HG02759 (cell line): Measurements from ENCODE around the gene PCSK5.
A peak's percentile ranks its signal among the peaks of the same experiment; 100 is the strongest.
"Not testable (repeated sequence)": the region's sequence is repeated elsewhere in the genome, so short reads cannot be mapped to it uniquely, and the experiment has no call there.

Source experiments
- ATAC-seq: cut with Tn5 transposase; IDR thresholded peaks from one replicate; pipeline ENCODE4 v1.9.1; 2021; ENCODE audit warnings: mild to moderate bottlenecking, moderate library complexity; ENCODE audit not compliant: unreplicated experiment

PCSK5 gene

DNA sequence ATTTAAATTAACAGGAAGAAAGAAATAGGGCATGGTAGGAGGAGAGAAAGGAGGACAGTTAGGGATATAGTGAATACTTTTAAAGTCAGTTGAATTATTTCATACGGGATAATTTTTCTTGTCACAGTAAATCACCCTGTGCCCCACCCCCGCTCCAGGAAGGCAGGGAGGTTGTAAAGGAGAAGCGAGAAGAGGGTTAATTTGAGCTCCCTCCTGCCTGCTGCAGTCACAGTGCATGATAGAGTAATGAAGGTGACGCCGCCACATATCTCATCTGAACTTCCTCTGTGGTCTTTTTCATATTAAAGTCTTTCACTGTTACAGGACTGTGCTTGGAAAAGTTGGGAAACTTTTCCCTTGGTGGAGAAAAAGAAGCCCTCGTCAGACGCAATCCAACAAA, 896 bp upstream of the PCSK5 start:
- no peak for ATAC-seq

DNA sequence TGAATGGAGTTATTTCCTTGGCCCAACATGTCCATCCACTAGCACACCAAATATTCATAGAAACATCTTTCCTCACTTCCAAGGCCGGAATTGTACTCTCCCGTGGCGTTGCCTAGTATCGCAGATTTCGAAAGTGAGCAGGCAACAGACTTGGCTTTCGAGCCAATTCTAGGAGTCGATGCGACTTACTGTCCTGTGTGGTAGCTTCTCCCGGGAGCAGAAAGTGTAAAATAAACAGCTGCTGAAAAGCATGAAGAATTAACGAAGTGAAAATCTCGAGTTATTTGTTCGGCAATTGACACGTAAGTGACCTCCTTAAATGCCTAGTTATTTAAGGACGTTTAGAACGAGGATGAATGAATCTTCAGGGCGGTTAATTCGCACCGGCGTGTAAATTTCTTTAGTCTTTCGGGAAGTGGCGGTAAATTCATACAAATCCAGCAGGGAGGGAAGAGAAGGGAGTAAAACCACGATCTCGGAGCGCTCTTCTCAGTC, 449 bp upstream of the PCSK5 start:
- peak; percentile 13 for ATAC-seq

DNA sequence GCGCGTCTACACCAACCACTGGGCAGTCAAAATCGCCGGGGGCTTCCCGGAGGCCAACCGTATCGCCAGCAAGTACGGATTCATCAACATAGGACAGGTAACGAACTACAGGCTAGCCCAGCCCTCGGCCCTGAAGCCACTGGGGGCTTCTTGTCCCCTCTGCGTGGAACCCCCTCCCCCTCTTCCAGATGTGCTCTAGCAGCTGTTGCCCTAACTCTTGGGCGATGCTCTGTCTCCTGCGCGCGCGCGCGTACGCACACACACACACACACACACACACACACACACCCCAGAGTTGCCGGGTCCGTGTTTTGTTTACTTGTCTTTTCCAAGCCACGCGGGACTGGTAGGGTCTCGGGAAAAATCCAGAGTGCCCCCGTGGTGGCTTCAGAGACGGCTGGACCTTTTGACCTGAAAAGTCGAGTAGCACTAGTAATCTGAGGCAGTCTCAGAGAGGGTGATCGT, 836 bp downstream of the PCSK5 start:
- ATAC-seq = no peak

DNA sequence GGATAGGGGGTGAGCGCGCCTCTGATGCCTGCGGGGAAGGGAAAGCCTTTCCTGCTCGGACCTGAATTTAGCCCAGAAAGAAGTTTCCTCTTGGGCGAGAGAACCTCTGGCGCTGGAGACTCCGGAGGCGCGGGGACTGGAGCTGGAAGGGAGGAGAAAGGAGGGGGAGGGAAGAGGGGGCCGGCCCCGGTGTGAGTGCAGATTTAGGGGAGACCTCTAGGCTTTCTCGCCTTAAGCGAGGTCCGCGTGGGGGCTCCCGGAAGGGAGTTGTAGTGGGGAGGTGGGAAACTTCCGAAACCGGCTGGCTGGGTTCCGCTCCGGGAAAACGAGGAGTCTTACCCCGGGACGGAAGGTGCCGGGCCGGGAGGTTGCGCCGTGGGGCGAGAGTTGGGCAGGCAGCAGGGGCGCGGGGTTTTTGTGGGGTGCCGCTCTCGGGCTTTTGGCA, 1.3 kb downstream of the PCSK5 start:
- no peak for ATAC-seq

DNA sequence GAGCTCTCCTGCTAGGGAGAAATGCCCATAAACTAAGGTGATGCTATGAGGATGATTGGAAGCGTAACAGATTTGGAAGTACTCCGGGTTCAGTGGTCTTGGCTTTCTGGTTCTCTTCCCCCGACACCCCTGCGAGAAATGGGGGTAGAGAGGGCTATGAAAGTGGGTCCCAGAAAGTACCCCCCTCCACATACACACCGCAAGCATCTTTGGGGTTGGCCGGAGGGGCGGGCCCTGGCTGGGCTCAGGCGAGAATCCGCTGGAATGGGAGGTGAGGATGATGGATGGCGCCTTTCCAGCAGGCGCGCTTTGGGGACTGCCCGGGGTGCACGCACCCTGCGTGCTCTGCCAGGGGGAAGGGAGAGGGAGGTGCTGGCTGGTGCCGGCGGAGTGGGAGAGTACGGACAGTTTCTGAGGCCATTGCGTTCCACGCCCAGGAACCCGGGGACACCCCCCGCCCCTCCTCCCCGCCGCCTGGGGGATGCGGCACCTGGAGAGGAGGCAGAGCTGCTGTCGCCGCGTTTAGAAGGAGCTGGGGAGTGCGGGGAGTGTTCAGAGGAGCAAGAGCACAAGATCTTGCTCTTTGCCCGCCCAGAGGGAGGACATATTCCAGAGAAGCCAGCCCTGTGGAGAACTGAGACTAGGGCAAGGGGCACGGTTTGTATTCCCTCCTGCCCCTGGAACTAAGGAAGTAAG, 1.9 kb downstream of the PCSK5 start:
- ATAC-seq = no peak

DNA sequence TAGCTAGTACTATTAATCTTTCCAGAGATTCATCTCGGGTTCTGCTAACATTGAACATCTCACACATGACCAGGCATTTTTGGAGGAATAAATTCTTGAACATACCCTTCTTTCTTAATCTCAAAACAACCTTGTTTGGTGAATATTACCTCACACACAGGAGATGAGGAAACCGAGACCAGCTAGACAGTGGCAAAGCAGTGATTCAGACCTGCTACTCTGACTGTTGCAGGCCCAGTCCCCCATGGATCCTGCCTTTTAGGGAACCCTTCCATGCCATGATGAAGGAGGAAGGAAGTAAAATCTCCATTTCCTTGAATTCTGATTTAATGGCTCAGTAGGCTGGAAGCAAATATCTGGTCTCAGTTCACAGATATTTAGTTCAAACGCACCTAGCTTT, 2.6 kb downstream of the PCSK5 start:
- no peak for ATAC-seq

DNA sequence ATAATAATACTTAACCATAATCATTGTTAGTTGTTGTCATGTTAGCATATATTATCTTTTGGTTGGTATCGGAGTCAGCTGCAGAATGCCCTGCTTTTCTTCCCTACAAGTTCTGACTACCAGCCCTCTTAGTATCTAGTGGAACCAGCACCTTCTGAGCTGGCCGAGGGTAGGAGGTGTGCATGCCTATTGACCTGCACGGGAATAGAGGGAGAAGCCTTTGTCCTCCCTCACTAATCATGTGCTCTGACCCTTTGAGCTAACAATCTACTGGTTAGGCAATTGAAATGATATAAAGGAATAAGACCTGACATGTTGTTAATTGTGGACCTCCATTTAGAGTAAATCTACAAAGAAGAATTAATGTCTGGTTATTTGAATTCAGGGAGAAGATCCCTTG, 4.1 kb downstream of the PCSK5 start:
- ATAC-seq = no peak

DNA sequence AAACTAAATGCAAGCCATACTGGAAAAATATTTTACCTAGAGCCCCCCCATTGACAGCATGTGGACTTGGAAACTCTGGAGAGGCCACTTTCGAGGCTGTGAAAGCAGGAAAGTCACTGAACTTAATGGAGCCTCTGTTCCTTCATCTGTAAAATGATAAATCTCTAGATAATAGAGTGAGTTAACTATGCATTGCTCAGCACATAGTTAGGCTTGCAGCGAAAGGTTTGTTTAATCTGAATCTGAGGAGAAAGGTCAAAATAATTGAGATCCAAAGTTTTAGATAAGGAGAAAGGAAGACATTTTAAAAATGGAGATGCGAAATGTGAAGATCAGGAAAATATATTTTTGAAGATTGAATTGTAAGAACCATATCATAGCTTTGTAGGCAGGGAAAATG, 4.6 kb downstream of the PCSK5 start:
- ATAC-seq = no peak

DNA sequence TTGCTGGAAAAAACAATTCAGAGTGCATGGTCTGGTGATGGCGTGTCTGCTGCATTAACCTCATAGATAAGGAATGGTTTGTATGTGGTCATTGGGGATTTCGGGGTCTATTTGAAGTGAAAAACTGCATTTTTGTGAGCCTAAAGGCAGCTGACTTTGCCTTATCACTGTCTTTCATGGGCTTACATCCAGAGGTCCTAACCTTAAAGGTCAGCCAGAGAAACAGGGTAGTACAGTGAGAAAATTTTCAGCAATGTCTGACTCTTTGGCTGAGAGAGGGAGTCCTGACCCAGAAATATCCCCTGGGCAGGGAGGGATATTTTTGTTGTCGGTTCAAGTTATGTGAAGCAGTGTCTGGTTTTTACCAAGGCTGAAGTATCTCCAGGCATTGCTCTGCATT, 5.7 kb downstream of the PCSK5 start:
- ATAC-seq = no peak

DNA sequence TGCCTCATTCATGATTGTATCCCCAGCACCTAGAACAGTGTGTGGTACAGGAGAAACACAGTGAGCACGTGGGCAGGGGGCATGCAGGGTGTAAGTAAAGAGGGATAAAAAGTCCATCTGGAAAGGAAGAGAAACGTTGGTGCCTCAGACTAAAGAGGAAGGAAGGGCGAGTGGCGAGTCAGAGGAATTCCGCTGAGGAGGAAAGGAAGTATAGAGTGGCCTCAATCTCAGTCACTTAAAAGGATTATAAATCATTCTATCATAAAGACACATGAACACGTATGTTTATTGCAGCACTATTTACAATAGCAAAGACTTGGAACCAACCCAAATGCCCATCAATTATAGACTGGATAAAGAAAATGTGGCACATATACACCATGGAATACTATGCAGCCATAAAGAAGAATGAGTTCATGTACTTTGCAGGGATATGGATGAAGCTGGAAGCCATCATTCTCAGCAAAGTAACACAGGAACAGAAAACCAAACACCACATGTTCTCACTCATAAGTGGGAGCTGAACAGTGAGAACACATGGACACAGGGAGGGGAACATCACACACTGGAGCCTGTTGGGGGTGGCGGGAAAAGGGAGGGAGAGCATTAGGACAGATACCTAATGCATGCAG, 10.5 kb downstream of the PCSK5 start:
- not testable (repeated sequence) for ATAC-seq

DNA sequence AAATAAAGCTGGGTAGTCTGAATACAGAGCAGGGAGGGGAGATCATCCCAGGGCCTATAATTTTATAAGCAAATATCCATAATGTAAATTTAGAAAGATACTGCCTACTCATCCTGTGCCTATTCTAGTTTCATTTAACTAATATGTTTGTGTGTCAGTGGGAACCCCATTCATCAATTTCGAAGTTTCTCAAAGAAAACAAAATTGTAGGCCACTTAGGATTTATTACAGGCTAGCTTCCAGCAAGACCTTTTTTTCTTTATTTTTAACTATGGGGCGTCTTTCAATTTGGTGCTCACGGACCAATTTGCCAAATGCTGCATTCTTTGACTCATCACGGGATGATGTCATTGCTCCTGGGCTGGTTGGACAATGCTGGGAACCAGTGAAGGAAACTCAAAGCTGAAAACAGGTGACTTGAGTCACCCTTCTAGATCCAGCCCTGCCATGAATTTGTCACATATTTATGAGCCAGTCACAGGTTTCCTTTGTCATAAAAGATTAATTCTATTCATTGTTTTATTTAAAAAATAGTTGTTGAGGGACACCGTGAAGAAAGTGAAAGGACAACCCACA, 13.4 kb downstream of the PCSK5 start:
- no peak for ATAC-seq

DNA sequence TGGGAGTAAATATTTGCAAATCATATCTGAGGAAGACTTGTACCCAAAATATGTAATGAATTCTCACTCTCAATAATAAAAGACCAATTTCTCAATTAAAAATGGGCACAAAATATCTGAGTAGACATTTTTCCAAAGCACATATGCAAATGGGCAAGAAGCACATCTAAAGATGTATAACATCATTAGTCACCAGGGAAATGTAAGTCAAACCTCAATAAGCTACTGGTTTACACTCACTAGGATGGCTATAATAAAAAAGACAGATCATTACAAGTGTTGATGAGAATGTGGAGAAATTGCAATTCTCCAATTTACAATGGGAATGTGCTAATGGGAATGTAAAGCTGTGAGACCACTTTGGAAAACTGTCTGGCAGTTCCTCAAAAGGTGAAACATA, 13.9 kb downstream of the PCSK5 start:
- ATAC-seq = no peak

DNA sequence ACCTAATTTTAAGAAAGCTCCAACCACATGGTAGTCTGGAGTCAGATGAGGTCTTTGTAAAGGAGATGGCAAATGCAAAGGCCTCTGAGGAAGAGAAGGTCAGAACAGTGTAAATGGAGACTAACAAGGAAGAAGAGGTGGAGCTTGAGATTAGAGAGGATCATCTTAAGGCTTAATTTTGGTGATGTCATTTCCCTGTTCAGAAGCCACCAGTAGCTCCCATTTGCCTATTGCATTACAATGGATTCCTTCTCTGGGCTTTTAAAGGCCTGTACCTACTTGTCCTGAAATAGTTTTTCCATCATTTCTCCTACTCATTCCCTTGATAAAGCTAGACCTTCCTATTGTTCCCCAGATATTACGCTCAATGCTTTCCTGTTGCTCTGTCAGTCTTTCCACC, 16.1 kb downstream of the PCSK5 start:
- no peak for ATAC-seq

DNA sequence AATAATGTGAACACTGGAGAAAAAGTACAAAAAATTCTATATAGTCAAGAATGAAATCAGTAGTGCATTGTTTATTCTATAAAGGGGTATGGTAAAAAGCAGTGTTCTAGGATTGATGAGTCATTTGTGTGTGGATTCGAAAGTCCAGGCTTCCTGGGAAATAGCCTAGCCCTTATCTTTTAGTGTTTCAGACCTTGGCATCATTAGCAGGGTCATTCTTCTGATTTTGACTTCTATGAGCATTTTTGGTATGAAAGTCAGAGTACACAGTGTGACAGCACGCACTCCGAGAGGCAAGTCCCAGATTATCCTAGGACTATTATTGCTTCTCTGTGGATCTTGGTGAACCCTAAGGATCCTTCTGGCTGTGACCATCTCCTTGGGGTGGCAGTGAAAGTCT, 16.9 kb downstream of the PCSK5 start:
- no peak for ATAC-seq

DNA sequence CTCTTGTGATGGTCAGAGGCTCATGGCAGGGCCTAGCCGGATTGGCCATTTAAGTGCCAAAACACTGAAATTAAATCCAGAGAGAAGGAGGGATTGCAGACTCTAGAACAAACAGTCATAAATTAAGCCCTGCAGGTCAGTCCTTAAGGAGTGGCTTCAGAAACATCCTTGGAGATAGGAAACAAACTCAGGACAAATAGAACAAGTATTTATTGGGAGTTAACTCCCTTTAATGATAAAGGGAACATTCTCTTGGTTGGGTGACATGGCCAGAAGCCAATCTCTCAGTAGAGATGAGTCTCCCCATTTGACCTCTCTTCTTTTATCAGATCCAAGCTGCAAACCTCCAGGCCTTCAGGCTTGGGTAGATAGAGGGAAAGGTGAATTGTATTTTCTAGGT, 17.4 kb downstream of the PCSK5 start:
- no peak for ATAC-seq

DNA sequence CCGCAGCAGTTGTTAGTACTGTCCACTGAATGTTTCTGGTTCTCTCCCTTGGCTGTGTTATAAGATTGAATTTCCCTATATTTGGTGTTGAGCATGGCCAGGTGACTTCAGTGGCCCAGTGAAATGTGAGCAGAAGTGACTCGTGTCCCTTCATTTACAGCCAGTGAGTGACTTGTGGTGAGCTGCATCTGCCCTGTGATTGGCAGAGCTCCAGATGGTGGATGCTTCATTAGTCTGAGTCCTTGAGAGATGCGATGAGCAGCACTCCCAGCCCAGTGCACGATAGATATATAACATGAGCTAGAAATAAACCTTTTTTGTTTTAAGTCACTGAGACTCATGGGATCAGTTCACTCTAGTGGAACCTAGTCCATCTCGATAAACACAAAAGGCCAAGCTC, 19.3 kb downstream of the PCSK5 start:
- no peak for ATAC-seq

DNA sequence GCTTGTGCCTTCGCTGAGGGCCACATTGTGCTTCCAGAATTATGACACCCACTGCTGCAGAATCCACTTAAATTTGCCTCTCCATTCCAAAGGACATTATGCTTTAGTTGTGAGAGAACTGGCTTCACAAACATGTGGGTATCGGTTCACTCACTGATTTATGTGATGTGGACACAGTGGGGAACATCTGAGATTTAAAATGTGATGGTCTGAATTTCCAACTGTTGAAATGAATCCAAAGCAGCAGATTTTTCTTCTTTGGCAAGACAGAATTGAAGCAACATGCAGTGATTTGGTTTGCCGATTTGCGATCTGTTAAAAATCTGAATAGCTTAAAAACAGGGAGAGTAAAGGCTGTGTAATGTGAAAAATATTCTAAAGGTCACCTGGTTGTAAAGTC, 20.3 kb downstream of the PCSK5 start:
- ATAC-seq = no peak

DNA sequence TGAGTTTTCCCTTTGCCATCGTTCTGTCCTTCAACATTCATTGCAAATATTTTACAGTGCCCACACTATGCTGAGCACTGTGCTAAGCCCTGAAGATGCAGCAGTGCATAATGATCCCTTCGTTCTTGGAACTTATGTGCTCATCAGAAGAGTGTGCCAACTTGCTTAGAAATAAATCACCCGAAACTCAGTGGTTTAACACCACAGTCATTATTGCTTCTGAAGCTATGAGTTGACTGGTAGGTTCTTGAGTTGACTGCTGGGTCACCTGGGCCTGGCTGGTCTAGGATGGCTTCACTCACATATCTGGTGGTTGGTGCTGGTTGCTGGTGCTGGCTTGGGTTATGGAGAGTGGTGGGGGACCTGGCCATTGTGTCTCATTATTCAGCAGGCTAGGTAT, 20.9 kb downstream of the PCSK5 start:
- no peak for ATAC-seq

DNA sequence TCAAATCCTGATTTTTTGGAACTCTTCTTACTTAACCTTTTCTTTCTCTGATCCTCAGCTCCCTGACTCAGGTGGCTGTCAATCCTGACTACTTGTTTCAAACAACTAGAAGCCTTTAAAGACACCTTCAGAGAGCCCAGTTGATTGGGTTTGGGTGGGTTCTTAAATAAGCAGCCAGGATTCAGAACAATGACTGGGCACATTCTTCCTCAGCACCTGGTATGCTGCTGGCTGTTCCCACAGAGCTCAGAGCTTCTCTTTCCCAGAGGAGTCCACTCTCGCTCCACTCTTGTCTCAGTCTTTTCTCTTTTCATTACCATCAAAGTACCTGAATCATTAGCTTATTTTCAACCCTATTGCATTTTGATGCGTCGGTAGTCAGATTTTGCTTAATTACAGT, 22.5 kb downstream of the PCSK5 start:
- no peak for ATAC-seq

DNA sequence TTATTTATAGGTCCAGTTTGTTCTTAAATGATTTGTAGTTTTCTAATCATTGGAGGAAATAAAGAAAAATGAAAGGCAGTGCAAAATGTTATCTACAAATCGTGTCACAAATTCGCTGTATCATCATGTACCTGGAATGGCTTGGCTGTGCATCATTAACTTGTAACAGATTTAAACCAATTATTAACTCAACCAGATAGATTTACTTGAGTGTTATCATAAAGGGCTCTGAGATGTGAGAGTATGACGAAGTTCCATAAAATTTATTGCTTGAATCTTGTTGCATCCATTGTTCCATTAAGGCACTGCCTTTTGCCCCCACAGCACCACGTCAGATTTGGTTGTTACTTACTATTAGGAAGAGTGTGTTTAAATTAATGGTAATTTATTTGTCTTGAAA, 23.5 kb downstream of the PCSK5 start:
- ATAC-seq = no peak

DNA sequence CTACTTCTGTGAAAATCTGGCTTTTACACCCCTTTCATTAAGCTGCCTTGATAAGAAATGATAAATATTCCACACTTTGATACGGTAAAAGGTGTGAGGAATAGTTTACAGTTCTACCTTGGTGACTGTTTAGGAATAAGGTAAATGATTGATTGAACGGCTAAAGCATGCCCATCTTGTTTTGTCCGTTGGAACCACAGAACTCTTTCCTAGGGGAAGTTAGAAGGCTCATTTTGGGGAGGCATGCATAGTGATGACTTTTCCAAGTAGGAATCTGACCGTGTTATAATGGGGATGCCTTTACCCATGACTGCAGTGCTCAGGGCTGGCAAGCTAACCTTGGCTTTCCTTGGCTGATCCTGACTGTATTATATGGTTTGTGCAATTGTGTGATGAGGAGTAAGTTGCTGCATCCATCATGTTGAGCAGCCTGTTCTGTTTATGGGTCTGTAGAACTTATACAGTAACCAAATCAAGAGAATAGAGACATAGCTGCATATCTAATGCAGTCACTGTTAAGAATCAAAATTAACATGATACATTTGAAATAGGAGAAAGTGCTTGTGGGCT, 24.5 kb downstream of the PCSK5 start:
- ATAC-seq = no peak

DNA sequence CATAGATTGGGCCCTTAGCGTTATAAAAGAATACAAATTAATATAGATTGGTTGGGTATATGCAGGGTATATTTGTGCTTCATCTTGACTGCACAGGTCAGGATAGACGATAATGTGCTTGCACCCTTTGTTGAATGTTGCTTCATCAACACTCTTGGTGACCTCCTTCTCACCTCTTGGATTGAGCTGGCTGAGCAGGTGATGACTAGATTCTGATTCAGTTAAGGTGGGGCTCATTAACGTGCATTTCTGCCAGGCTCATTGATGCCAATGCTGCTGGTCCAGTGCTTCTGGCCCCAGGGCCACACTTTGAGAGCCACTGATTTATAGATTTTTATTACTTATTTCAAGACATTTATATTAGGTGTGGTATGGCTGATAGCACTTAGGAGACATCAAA, 27.7 kb downstream of the PCSK5 start:
- no peak for ATAC-seq
